HG02610 (cell line): Measurements from ENCODE around the gene KATNIP.
"Not testable (repeated sequence)": the region's sequence is repeated elsewhere in the genome, so short reads cannot be mapped to it uniquely, and the experiment has no call there.

Experiments
- ATAC-seq: cut with Tn5 transposase; IDR thresholded peaks from one replicate; pipeline ENCODE4 v1.9.1; 2021; ENCODE audit warnings: mild to moderate bottlenecking, moderate library complexity; ENCODE audit not compliant: unreplicated experiment

KATNIP gene

GRCh38 chr16:27531826-27532800, 17.8 kb upstream of the KATNIP start:
- no peak for ATAC-seq

- ATAC-seq: no peak
These were observed 15.7 kb upstream of the KATNIP start for GRCh38 chr16:27534256-27534655.

- ATAC-seq: no peak
These were observed 11.4 kb upstream of the KATNIP start for GRCh38 chr16:27538528-27538927.

GRCh38 chr16:27539120-27539519, 10.8 kb upstream of the KATNIP start:
- ATAC-seq: peak; percentile 77

GRCh38 chr16:27539636-27540035, 10.3 kb upstream of the KATNIP start:
- ATAC-seq: no peak

- ATAC-seq: no peak
These were observed 6.1 kb upstream of the KATNIP start for GRCh38 chr16:27543801-27544200.

- ATAC-seq: no peak
These were observed 5.3 kb upstream of the KATNIP start for GRCh38 chr16:27544671-27545070.

- ATAC-seq: no peak
These were observed 2.8 kb upstream of the KATNIP start for GRCh38 chr16:27547134-27547533.

- ATAC-seq: no peak
These were observed 2.1 kb upstream of the KATNIP start for GRCh38 chr16:27547851-27548250.

- peak; percentile 12 for ATAC-seq
These were observed 539 bp upstream of the KATNIP start for GRCh38 chr16:27549464-27549745.

- ATAC-seq: no peak
These were observed 607 bp downstream of the KATNIP start for GRCh38 chr16:27550582-27550920.

- no peak for ATAC-seq
These were observed 1.1 kb downstream of the KATNIP start for GRCh38 chr16:27551036-27551435.

- no peak for ATAC-seq
These were observed 6.5 kb downstream of the KATNIP start for GRCh38 chr16:27556471-27556870.

GRCh38 chr16:27558434-27558833, 8.5 kb downstream of the KATNIP start:
- no peak for ATAC-seq

- ATAC-seq: no peak
These were observed 9.0 kb downstream of the KATNIP start for GRCh38 chr16:27558932-27559331.

- ATAC-seq: no peak
These were observed 11.3 kb downstream of the KATNIP start for GRCh38 chr16:27561216-27561615.

GRCh38 chr16:27564224-27564623, 14.3 kb downstream of the KATNIP start:
- ATAC-seq: no peak

GRCh38 chr16:27566417-27566816, 16.5 kb downstream of the KATNIP start:
- no peak for ATAC-seq

GRCh38 chr16:27568077-27568476, 18.1 kb downstream of the KATNIP start:
- no peak for ATAC-seq

- ATAC-seq: not testable (repeated sequence)
These were observed 21.0 kb downstream of the KATNIP start for GRCh38 chr16:27570986-27571385.

GRCh38 chr16:27571433-27572326, 21.7 kb downstream of the KATNIP start:
- no peak for ATAC-seq

- ATAC-seq: no peak
These were observed 22.8 kb downstream of the KATNIP start for GRCh38 chr16:27572711-27573110.
